KMS-11 (cell line): ENCODE data around the gene SPRED3.

ENCODE experiments used
- H2AFZ ChIP-seq: fragments of 200-600 bp; sonication (generic); 2 replicates; pipeline ENCODE4 v1.6.1; 2016; ENCODE audit warnings: antibody characterized with exemption, mixed run types, low read depth
- H3K27ac ChIP-seq: fragments of 200-600 bp; sonication (generic); 2 replicates; pipeline ENCODE4 v1.6.1; 2016; ENCODE audit warnings: mild to moderate bottlenecking, mixed run types
- H3K27me3 ChIP-seq: fragments of 200-600 bp; sonication (generic); 2 replicates; pipeline ENCODE4 v1.6.1; 2017; ENCODE audit warnings: mild to moderate bottlenecking, low read depth, mixed run types, moderate library complexity; ENCODE audit not compliant: insufficient read depth
- H3K36me3 ChIP-seq: fragments of 200-600 bp; sonication (generic); 2 replicates; pipeline ENCODE4 v1.6.1; 2017; ENCODE audit warnings: mild to moderate bottlenecking, mixed run types; ENCODE audit not compliant: insufficient read depth
- H3K4me1 ChIP-seq: fragments of 200-600 bp; sonication (generic); 2 replicates; pipeline ENCODE4 v1.6.1; 2016; ENCODE audit warnings: mild to moderate bottlenecking, low read depth, mixed run types; ENCODE audit not compliant: poor library complexity, severe bottlenecking
- H3K4me2 ChIP-seq: fragments of 200-600 bp; sonication (generic); 2 replicates; pipeline ENCODE4 v1.7.0; 2016; ENCODE audit warnings: mild to moderate bottlenecking, mixed run types
- H3K4me3 ChIP-seq: fragments of 200-600 bp; sonication (generic); IDR thresholded peaks from 2 replicates; pipeline ENCODE4 v1.6.1; 2017; ENCODE audit warnings: low read depth, low read length, mixed read lengths; ENCODE audit not compliant: insufficient read depth
- H3K79me2 ChIP-seq: fragments of 200-600 bp; sonication (generic); 2 replicates; pipeline ENCODE4 v1.6.1; 2016; ENCODE audit warnings: low read depth, mixed run types; ENCODE audit not compliant: insufficient read depth
- H3K9ac ChIP-seq: fragments of 200-600 bp; sonication (generic); 2 replicates; pipeline ENCODE4 v1.6.1; 2016; ENCODE audit warnings: mild to moderate bottlenecking, mixed run types
- H4K20me1 ChIP-seq: fragments of 200-600 bp; sonication (generic); 2 replicates; pipeline ENCODE4 v1.6.1; 2016; ENCODE audit warnings: mild to moderate bottlenecking, mixed run types; ENCODE audit not compliant: insufficient read depth
- TF ChIP-seq, protein P1 (sequence below): fragments of 200-600 bp; sonication (generic); conservative IDR thresholded peaks from 2 replicates; pipeline ENCODE4 v1.6.1; 2017; ENCODE audit warnings: low read depth, mild to moderate bottlenecking, antibody characterized with exemption, low read length, moderate library complexity, mixed read lengths

The SPRED3 gene

DNA sequence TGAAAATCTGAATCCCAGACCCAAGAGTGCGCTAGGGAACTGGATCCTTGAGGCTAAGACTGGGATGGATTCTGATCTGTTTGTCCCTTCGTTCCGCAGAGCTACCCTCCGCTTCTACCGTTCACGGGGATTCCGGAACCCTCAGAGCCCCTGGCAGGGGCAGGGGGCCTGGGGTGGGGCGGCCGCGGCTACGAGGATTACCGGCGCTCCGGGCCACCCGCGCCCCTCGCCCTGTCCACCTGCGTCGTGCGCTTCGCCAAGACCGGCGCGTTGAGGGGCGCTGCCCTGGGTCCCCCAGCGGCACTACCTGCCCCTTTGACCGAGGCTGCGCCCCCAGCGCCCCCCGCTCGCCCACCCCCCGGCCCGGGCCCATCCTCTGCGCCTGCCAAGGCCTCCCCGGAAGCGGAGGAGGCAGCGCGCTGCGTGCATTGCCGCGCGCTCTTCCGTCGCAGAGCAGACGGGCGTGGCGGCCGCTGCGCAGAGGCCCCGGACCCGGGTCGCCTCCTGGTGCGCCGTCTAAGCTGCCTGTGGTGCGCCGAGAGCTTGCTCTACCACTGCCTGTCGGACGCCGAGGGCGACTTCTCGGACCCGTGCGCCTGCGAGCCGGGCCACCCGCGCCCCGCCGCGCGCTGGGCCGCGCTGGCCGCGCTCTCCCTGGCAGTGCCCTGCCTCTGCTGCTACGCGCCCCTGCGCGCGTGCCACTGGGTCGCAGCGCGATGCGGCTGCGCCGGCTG lies 7.1 kb downstream of the SPRED3 start:
- Histone ChIP-seq H3K9ac (no peak overlapping the region), H3K4me1 (no peaks in the 10 kb centered on the region), H3K79me2 (no peaks in the 10 kb centered on the region), H3K36me3 (no peaks in the 10 kb centered on the region), H2AFZ (no peak overlapping the region), H3K27ac (no peak overlapping the region), H3K4me3 (no peak overlapping the region), H3K27me3 (peaks cover 89% of the 10 kb centered on the region), H3K4me2 (no peak overlapping the region), H4K20me1 (no peaks in the 10 kb centered on the region)
- TF ChIP-seq, protein P1, sequence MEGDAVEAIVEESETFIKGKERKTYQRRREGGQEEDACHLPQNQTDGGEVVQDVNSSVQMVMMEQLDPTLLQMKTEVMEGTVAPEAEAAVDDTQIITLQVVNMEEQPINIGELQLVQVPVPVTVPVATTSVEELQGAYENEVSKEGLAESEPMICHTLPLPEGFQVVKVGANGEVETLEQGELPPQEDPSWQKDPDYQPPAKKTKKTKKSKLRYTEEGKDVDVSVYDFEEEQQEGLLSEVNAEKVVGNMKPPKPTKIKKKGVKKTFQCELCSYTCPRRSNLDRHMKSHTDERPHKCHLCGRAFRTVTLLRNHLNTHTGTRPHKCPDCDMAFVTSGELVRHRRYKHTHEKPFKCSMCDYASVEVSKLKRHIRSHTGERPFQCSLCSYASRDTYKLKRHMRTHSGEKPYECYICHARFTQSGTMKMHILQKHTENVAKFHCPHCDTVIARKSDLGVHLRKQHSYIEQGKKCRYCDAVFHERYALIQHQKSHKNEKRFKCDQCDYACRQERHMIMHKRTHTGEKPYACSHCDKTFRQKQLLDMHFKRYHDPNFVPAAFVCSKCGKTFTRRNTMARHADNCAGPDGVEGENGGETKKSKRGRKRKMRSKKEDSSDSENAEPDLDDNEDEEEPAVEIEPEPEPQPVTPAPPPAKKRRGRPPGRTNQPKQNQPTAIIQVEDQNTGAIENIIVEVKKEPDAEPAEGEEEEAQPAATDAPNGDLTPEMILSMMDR, result no peak

DNA sequence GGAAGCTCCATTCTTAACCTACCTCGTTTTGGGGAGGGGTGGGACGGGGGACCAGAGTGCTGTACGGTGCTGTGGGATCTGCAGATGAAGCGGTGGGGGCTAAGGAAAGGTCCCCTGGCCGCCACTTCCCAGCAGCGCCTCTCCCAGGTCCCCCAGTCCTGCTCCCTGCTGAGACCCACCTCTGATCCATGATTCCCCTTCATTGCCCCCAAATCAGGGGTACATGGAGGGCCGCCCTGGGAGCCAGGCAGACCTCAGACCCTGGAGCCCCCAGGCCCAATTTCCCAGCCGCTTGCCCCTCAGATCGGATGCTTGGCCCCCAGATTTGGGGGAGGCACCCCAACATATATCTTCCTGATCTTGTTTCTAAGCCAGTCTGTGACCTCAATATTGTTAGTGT lies 10.6 kb downstream of the SPRED3 start:
- Histone ChIP-seq H3K4me1 (no peaks in the 10 kb centered on the region), H3K4me2 (no peak overlapping the region), H3K4me3 (no peak overlapping the region), H4K20me1 (no peaks in the 10 kb centered on the region), H2AFZ (no peak overlapping the region), H3K9ac (no peak overlapping the region), H3K27me3 (peaks cover 55% of the 10 kb centered on the region), H3K36me3 (no peaks in the 10 kb centered on the region), H3K79me2 (no peaks in the 10 kb centered on the region), H3K27ac (no peak overlapping the region)
- TF ChIP-seq, protein P1, result no peak

GRCh38 chr19:38399537-38399936 lies 11.0 kb downstream of the SPRED3 start:
- no peaks in the 10 kb centered on the region for H3K79me2 ChIP-seq
- TF ChIP-seq, protein P1, result no peak
- peaks cover 50% of the 10 kb centered on the region for H3K27me3 ChIP-seq
- no peak overlapping the region for H3K9ac ChIP-seq
- no peak overlapping the region for H3K4me3 ChIP-seq
- H4K20me1 ChIP-seq, result no peaks in the 10 kb centered on the region
- H2AFZ ChIP-seq, result no peak overlapping the region
- H3K4me1 ChIP-seq, result no peaks in the 10 kb centered on the region
- H3K4me2 ChIP-seq, result no peak overlapping the region
- no peaks in the 10 kb centered on the region for H3K36me3 ChIP-seq
- no peak overlapping the region for H3K27ac ChIP-seq

- Histone ChIP-seq H3K36me3 (no peaks in the 10 kb centered on the region), H3K27me3 (peaks cover 42% of the 10 kb centered on the region), H3K4me2 (no peak overlapping the region), H3K4me1 (no peaks in the 10 kb centered on the region), H3K4me3 (no peak overlapping the region), H3K27ac (no peak overlapping the region), H3K9ac (no peak overlapping the region), H3K79me2 (no peaks in the 10 kb centered on the region), H4K20me1 (no peaks in the 10 kb centered on the region), H2AFZ (no peak overlapping the region)
- TF ChIP-seq, protein P1, result no peak
Measured at GRCh38 chr19:38400361-38400760, 11.9 kb downstream of the SPRED3 start.
